HG03139 (cell line): ENCODE results near the gene DNPH1.
A peak's percentile ranks its signal among the peaks of the same experiment; 100 is the strongest.

Experiments used
- ATAC-seq: cut with Tn5 transposase; IDR thresholded peaks from one replicate; pipeline ENCODE4 v1.9.1; 2021; ENCODE audit not compliant: unreplicated experiment

DNPH1 gene

GRCh38 chr6:43185391-43185985 lies 43.8 kb downstream of the DNPH1 start:
- ATAC-seq, result no peak

GRCh38 chr6:43184268-43184985 lies 44.9 kb downstream of the DNPH1 start:
- ATAC-seq, result no peak

- ATAC-seq, result no peak
These were observed 45.8 kb downstream of the DNPH1 start for GRCh38 chr6:43183441-43183840.

GRCh38 chr6:43181942-43182860 lies 47.1 kb downstream of the DNPH1 start, which contains the start of gene CUL9:
Gene CUL9 (plus strand): TSS chr6:43182196. CDS start chr6:43184311, 2,115 bp downstream.
- peak; percentile 92 for ATAC-seq

- no peak for ATAC-seq
These were observed 47.7 kb downstream of the DNPH1 start for GRCh38 chr6:43181621-43181941.

- ATAC-seq, result no peak
These were observed 48.3 kb downstream of the DNPH1 start for GRCh38 chr6:43180985-43181384.

GRCh38 chr6:43180058-43180457 lies 49.2 kb downstream of the DNPH1 start:
- no peak for ATAC-seq

GRCh38 chr6:43178951-43179830 lies 50.1 kb downstream of the DNPH1 start:
- no peak for ATAC-seq

- no peak for ATAC-seq
These were observed 51.1 kb downstream of the DNPH1 start for GRCh38 chr6:43178150-43178549.

- ATAC-seq, result no peak
These were observed 52.9 kb downstream of the DNPH1 start for GRCh38 chr6:43176423-43176786.

- ATAC-seq, result no peak
These were observed 53.4 kb downstream of the DNPH1 start for GRCh38 chr6:43175676-43176422.
